ENCODE data around the gene RTKN.

Gene RTKN

DNA sequence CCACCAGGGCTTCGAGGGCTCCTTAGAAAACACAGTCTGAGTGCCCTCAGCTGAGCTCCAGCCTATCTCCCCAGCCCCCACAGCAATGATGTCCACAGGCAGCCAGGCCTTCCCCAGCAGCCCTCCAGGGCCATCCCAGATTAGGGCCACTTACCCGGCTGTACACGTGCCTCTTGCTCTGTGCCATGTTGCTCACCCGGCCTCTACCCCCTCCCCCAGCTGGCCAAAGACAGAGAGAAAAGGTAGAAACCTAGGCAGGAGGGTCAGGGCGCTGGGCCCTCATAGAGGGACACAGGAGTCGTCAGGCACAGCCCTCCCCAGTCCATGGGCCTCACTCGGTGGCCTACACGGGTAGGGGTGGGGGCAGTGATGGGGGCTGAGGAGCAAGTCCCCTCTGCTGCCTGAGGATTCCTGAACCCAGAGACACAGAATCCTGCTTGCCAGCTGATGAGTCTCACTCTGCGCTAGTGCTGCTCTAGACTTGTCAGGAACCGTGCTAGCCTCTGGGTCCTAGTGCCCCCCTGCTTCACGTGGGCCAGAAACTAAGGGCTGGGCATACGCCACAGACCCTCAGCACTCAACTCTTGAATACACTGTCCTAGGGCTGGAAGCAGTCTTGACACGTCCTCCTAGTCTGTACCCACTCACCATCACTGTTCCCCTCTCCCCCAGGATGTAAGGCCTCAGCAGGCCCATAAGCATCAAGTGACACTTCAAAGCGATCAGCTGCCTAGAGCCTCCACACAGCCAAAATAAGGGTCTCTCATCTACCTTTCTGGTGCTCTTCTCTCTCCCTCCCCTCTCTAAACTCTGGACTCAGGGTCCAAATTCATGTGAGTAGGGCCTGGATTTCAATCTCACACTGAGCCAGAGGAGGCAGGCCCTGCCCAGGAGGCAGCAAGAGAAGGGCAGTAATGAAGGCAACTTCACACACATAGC is 61.6 kb downstream of the RTKN start, which contains the start of gene DCTN1:
DCTN1 (minus strand) TSS at position 461 of the 939 bp plus-strand sequence; CDS start at position 187, 274 bp downstream.
- Histone ChIP-seq H2AFZ (ENCODE audit: low read length) (no peak within 1 kb of the TSS), H3K79me2 (ENCODE audit: insufficient read depth, low read length) (peaks cover 36% of the 10 kb centered on the region; the same call in 1 of the 2 replicates), H3K9me3 (ENCODE audit: insufficient read depth, low read depth, low read length) (no peaks in the 10 kb centered on the region), H3F3A (ENCODE audit: low read depth) (no peaks in the 10 kb centered on the region), H3K4me1 (ENCODE audit: insufficient read depth, low read length, poor library complexity, severe bottlenecking) (peaks cover 27% of the 10 kb centered on the region), H3K4me2 (ENCODE audit: low read depth, low read length, poor library complexity, severe bottlenecking) (peak within 1 kb of the TSS; percentile 76), H4K20me1 (ENCODE audit: insufficient read depth, low read length, poor library complexity, severe bottlenecking) (peaks cover 12% of the 10 kb centered on the region), H3K27me3 (ENCODE audit: insufficient read depth, low read length, poor library complexity, severe bottlenecking) (no peaks in the 10 kb centered on the region), H3K9ac (ENCODE audit: low read depth, low read length, poor library complexity, severe bottlenecking) (peak within 1 kb of the TSS; percentile 59), H3K36me3 (ENCODE audit: insufficient read depth, low read length) (peaks cover 26% of the 10 kb centered on the region; the same call in 1 of the 2 replicates), H3K9me2 (replicated peaks; ENCODE audit: low read depth, low read length) (no peaks in the 10 kb centered on the region), H3K4me3 (ENCODE audit: low read length, poor library complexity, severe bottlenecking) (peak within 1 kb of the TSS; percentile 62)
- no peak for TF ChIP-seq EZH2phosphoT487 (IDR thresholded peaks at IDR 0.05; ENCODE audit: borderline replicate concordance)
- TF ChIP-seq, protein P1, sequence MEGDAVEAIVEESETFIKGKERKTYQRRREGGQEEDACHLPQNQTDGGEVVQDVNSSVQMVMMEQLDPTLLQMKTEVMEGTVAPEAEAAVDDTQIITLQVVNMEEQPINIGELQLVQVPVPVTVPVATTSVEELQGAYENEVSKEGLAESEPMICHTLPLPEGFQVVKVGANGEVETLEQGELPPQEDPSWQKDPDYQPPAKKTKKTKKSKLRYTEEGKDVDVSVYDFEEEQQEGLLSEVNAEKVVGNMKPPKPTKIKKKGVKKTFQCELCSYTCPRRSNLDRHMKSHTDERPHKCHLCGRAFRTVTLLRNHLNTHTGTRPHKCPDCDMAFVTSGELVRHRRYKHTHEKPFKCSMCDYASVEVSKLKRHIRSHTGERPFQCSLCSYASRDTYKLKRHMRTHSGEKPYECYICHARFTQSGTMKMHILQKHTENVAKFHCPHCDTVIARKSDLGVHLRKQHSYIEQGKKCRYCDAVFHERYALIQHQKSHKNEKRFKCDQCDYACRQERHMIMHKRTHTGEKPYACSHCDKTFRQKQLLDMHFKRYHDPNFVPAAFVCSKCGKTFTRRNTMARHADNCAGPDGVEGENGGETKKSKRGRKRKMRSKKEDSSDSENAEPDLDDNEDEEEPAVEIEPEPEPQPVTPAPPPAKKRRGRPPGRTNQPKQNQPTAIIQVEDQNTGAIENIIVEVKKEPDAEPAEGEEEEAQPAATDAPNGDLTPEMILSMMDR (conservative IDR thresholded peaks at IDR 0.05; ENCODE audit: low read length), result no peak

DNA sequence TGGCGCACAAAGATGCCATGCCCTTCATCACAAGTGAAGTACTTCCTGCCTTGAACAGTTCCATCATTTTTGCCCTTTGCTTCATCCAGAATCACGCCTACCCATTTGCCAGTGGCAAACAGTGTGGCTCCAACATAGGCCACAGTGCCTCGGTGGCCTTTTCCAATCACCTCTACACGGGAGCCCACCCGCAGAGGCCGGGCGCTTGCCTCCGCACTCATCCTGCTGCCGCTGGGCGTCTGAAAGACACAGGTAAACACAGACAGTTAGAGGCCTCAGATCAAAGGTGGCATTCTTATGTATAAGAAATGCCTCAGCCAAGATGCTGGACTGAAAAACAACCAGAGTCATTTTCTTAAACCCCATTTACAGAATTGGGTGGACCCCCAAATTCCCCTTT is 63.7 kb downstream of the RTKN start:
- Histone ChIP-seq H3K9me2 (replicated peaks; ENCODE audit: low read depth, low read length) (no peaks in the 10 kb centered on the region), H3K9me3 (ENCODE audit: insufficient read depth, low read depth, low read length) (no peaks in the 10 kb centered on the region), H3K36me3 (ENCODE audit: insufficient read depth, low read length) (peaks cover 27% of the 10 kb centered on the region; the same call in 1 of the 2 replicates), H3K9ac (ENCODE audit: low read depth, low read length, poor library complexity, severe bottlenecking) (no peak overlapping the region), H2AFZ (ENCODE audit: low read length) (no peak overlapping the region), H3K27me3 (ENCODE audit: insufficient read depth, low read length, poor library complexity, severe bottlenecking) (no peaks in the 10 kb centered on the region), H4K20me1 (ENCODE audit: insufficient read depth, low read length, poor library complexity, severe bottlenecking) (peaks cover 6% of the 10 kb centered on the region), H3F3A (ENCODE audit: low read depth) (no peaks in the 10 kb centered on the region), H3K4me2 (ENCODE audit: low read depth, low read length, poor library complexity, severe bottlenecking) (no peak overlapping the region), H3K4me3 (ENCODE audit: low read length, poor library complexity, severe bottlenecking) (no peak overlapping the region), H3K79me2 (ENCODE audit: insufficient read depth, low read length) (peaks cover 33% of the 10 kb centered on the region; the same call in 1 of the 2 replicates), H3K4me1 (ENCODE audit: insufficient read depth, low read length, poor library complexity, severe bottlenecking) (peaks cover 27% of the 10 kb centered on the region)
- TF ChIP-seq, protein P1 (conservative IDR thresholded peaks at IDR 0.05; ENCODE audit: low read length), result no peak
- no peak for TF ChIP-seq EZH2phosphoT487 (IDR thresholded peaks at IDR 0.05; ENCODE audit: borderline replicate concordance)

DNA sequence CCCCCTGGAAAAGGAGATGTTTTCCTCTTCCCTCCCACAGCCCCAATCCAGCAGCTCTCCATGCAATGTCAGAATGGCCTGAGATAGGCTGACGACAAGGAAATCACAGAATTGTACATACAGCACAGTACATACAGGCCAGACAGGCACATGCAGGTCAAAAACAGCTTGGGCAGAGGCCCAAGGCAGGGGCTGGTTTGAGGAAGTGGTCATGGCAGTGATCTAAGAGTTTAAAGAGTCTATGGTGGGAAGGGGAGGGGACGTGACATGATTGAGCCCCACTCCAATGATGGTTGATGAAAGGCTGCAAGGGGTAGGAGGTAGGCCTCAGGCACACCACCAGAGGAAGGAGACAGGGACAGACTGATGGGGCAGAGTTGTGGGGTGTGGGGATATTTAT is 65.9 kb downstream of the RTKN start:
- Histone ChIP-seq H3K9me3 (ENCODE audit: insufficient read depth, low read depth, low read length) (no peaks in the 10 kb centered on the region), H3K9ac (ENCODE audit: low read depth, low read length, poor library complexity, severe bottlenecking) (no peak overlapping the region), H3K4me2 (ENCODE audit: low read depth, low read length, poor library complexity, severe bottlenecking) (no peak overlapping the region), H3K9me2 (replicated peaks; ENCODE audit: low read depth, low read length) (no peaks in the 10 kb centered on the region), H4K20me1 (ENCODE audit: insufficient read depth, low read length, poor library complexity, severe bottlenecking) (peaks cover 6% of the 10 kb centered on the region), H2AFZ (ENCODE audit: low read length) (no peak overlapping the region), H3K27me3 (ENCODE audit: insufficient read depth, low read length, poor library complexity, severe bottlenecking) (no peaks in the 10 kb centered on the region), H3K4me1 (ENCODE audit: insufficient read depth, low read length, poor library complexity, severe bottlenecking) (peaks cover 23% of the 10 kb centered on the region), H3K4me3 (ENCODE audit: low read length, poor library complexity, severe bottlenecking) (no peak overlapping the region), H3K36me3 (ENCODE audit: insufficient read depth, low read length) (peaks cover 32% of the 10 kb centered on the region; the same call in 1 of the 2 replicates), H3K79me2 (ENCODE audit: insufficient read depth, low read length) (peaks cover 22% of the 10 kb centered on the region; the same call in 1 of the 2 replicates), H3F3A (ENCODE audit: low read depth) (no peaks in the 10 kb centered on the region)
- TF ChIP-seq, protein P1 (conservative IDR thresholded peaks at IDR 0.05; ENCODE audit: low read length), result no peak
- TF ChIP-seq EZH2phosphoT487 (IDR thresholded peaks at IDR 0.05; ENCODE audit: borderline replicate concordance), result no peak

Data from Loucy (cell line).